Right lobe of liver (tissue), 4 donors: ENCODE measurements around the gene GRAP2.

Experiments
- CTCF ChIP-seq, 4 donors: fragments of 200-600 bp in 3 of 4; fragments of 450-650 bp in 1 of 4; IDR thresholded peaks; one replicate each; pipeline versions ENCODE4 v1.5.1 to v1.8.0; 2016 to 2022; ENCODE audit warnings: antibody characterized with exemption in 4 of 4, mild to moderate bottlenecking in 2 of 4
- POLR2A ChIP-seq: fragments of 450-650 bp; IDR thresholded peaks from one replicate; pipeline ENCODE4 v1.6.1; 2017; ENCODE audit warnings: antibody characterized with exemption, mild to moderate bottlenecking
- donor health status: DM: no; HTN: no; CAD: no.
- donor health status: DM: no; HTN: no; CAD: no.
- donor health status: DM: no; HTN: yes; CAD: no.

- TF ChIP-seq CTCF (IDR thresholded peaks at IDR 0.05) (no peak), POLR2A (no peak)
These were observed 46.6 kb downstream of the GRAP2 start for GRCh38 chr22:39947220-39948216.
